Fibroblast of the aortic adventitia (primary cell): Measurements from ENCODE around the gene CA12. TPM values are rescaled to one million over a fixed set of nuclear protein-coding genes. Genes with fewer than 3 reads are reported as not detected.

Source experiments
- DNase-seq: peaks from one replicate; pipeline ENCODE4 v3.0.0-alpha.2; 2010; ENCODE audit warnings: low read depth
- H3K4me3 ChIP-seq: 2 replicates; pipeline ENCODE4 v1.5.1; 2011; ENCODE audit warnings: low read depth, mild to moderate bottlenecking, control low read depth, low read length, moderate library complexity
- total RNA-seq: library from RNA; depleted of rRNA; stranded (reverse); fragments of >200 nt; gene quantifications from 2 replicates; pipeline ENCODE4 v1.2.3, GENCODE V29; 2012; ENCODE audit warnings: low replicate concordance
- TF ChIP-seq, protein P1 (sequence below): IDR thresholded peaks from 2 replicates; pipeline ENCODE4 v1.5.1; 2011; ENCODE audit warnings: mild to moderate bottlenecking, low read length, control low read depth, inconsistent platforms; ENCODE audit not compliant: insufficient read depth

Gene CA12
- 21.5 and 174 TPM in 2 replicates for total RNA-seq

DNA sequence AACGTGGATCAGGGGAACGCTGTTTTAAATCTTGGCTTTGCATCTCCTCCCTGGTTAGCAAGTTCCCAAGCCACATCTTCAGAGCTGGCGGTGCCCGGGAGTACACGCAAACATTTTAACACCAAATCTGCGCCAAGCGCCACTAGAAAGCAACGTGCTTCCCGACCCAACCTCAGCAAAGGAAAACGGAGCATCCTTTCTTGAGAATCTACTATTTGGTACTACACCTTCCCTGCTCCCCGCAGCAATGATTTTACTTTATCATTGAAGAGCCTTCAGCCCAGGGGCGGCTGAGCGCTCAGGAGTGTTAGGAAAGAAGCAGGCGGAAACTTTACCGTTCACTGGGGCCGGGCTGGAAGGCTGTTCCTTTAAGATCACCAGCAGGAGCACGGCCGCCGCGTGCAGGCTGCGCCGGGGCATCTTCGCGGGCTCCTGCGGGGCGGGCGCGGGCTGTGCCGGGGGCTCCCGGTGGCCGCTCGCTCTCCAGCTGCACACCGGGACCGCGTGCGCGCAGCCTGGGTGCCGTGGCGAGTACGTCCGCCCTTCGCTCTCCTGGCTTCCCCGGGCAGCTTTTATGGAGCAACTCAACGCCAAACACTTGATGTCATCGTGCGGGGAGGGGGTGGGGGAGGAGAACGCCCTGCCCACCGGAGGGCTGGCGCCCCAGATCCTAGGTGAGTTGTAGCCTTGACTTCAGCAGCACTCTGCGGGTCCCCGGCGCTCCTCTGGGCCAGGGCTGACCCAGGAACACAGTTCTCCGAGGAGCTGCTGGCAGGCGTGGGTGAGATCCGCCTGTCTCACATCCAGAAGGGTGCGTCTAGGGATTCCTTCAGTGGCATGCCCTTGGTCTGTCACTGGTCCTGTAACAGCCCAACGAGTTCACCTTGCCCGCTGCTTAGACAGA lies at the start of gene CA12:
Gene CA12, minus strand, starts transcription at position 546 of the 904 bp plus-strand sequence. Its CDS starts 126 bp downstream, at position 420.
- TF ChIP-seq, protein P1, sequence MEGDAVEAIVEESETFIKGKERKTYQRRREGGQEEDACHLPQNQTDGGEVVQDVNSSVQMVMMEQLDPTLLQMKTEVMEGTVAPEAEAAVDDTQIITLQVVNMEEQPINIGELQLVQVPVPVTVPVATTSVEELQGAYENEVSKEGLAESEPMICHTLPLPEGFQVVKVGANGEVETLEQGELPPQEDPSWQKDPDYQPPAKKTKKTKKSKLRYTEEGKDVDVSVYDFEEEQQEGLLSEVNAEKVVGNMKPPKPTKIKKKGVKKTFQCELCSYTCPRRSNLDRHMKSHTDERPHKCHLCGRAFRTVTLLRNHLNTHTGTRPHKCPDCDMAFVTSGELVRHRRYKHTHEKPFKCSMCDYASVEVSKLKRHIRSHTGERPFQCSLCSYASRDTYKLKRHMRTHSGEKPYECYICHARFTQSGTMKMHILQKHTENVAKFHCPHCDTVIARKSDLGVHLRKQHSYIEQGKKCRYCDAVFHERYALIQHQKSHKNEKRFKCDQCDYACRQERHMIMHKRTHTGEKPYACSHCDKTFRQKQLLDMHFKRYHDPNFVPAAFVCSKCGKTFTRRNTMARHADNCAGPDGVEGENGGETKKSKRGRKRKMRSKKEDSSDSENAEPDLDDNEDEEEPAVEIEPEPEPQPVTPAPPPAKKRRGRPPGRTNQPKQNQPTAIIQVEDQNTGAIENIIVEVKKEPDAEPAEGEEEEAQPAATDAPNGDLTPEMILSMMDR, result no peak
- peak; percentile 69 for DNase-seq
- H3K4me3 ChIP-seq, result peak within 1 kb of the TSS; percentile 86

- no peak overlapping the region for H3K4me3 ChIP-seq
- TF ChIP-seq, protein P1, result no peak
- peak; percentile 35 for DNase-seq
Measured at GRCh38 chr15:63430766-63431451, 49.3 kb upstream of the CA12 start.

DNA sequence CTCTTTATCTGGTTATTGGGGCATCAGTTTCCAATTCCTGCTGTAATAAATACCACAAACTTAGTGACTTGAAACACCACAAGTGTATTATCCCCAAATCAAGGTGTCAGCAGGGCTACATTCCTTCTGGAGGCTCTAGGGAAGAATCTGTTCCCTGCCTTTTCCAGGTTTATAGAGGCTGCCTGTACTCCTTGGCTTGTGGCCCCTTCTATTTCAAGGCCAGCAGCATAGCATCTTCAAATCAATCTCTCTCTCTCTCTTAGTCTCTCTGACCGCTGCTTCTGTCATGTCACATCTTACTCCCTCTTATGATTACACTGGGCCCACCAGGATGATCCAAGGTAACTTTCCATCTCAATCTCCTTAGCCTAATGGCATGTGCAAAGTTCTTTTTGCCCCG lies 44.9 kb upstream of the CA12 start:
- no peak overlapping the region for H3K4me3 ChIP-seq
- DNase-seq, result no peak
- TF ChIP-seq, protein P1, result no peak

GRCh38 chr15:63425426-63425985 lies 43.9 kb upstream of the CA12 start:
- DNase-seq, result no peak

DNA sequence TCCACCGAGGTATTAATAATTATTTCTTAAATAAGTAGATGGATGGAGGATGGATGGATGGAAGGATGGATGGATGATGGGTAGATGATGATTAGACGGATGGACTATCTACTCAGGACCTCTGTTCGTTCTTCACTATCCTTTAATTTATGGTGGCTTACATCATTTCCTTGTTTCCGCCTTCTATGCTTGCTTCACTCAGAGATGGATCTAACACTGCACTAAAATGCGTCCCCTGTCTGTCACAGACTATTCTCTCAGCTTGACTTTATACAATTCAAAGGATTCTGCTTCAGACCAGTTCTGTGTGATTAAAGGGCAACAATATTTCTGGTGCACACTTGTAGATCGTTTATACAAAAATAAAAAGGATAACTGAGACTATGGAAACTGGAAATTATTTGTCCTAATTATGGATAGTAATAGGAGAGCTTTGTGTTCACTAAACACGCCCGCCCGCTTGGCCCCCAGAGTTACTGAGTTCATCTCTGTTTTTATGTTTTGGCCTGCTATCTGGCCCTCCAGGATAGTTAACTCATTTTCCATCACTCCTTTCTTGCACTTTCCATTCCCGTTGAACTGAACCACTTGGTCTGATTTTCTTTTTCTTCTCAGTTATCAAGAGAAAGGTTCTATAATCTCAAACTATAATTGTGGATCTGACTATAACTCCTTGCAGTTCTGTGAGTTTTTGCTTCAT lies 41.4 kb upstream of the CA12 start:
- DNase-seq, result no peak
- TF ChIP-seq, protein P1, result no peak
- H3K4me3 ChIP-seq, result no peak overlapping the region

More at GRCh38 chr15:63425426-63425985, 43.9 kb upstream of the CA12 start:
- H3K4me3 ChIP-seq, result no peak overlapping the region
- TF ChIP-seq, protein P1, result no peak

DNA sequence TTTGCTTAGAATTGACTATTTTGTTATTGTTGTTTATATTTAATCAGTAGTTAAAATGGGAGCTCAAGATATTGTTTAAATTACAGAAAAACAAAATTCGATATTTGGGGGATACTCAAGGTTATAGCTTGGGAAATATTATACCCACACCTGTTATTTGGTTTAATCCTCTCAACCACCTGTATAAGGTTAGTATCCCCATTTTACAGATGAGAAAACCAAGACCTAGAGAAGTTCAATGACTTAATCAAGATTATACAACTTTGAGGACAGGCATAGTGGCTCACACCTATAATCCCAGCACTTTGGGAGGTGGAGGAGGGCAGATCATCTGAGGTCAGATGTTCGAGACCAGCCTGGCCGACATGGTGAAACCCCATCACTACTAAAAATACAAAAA lies 39.8 kb upstream of the CA12 start:
- TF ChIP-seq, protein P1, result no peak
- no peak overlapping the region for H3K4me3 ChIP-seq
- no peak for DNase-seq
